Measurements from ENCODE around the gene FRMD4A.
"Not testable (repeated sequence)": the region's sequence is repeated elsewhere in the genome, so short reads cannot be mapped to it uniquely, and the experiment has no call there.

Gene FRMD4A

GRCh38 chr10:14074062-14074884 lies 256.5 kb downstream of the FRMD4A start:
- TF ChIP-seq, protein P1, sequence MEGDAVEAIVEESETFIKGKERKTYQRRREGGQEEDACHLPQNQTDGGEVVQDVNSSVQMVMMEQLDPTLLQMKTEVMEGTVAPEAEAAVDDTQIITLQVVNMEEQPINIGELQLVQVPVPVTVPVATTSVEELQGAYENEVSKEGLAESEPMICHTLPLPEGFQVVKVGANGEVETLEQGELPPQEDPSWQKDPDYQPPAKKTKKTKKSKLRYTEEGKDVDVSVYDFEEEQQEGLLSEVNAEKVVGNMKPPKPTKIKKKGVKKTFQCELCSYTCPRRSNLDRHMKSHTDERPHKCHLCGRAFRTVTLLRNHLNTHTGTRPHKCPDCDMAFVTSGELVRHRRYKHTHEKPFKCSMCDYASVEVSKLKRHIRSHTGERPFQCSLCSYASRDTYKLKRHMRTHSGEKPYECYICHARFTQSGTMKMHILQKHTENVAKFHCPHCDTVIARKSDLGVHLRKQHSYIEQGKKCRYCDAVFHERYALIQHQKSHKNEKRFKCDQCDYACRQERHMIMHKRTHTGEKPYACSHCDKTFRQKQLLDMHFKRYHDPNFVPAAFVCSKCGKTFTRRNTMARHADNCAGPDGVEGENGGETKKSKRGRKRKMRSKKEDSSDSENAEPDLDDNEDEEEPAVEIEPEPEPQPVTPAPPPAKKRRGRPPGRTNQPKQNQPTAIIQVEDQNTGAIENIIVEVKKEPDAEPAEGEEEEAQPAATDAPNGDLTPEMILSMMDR (IDR thresholded peaks at IDR 0.05; ENCODE audit: insufficient read depth, low read depth, low read length, missing control alignments) = no peak
- DNase-seq (ENCODE audit: low read depth) = peak; percentile 99
- peak overlapping the region; percentile 8 for H3K4me3 ChIP-seq (ENCODE audit: low read length)

- DNase-seq (ENCODE audit: low read depth) = no peak
- H3K4me3 ChIP-seq (ENCODE audit: low read length) = no peak overlapping the region
- TF ChIP-seq, protein P1 (IDR thresholded peaks at IDR 0.05; ENCODE audit: insufficient read depth, low read depth, low read length, missing control alignments) = no peak
Observed at GRCh38 chr10:14072541-14072940, 258.2 kb downstream of the FRMD4A start.

DNA sequence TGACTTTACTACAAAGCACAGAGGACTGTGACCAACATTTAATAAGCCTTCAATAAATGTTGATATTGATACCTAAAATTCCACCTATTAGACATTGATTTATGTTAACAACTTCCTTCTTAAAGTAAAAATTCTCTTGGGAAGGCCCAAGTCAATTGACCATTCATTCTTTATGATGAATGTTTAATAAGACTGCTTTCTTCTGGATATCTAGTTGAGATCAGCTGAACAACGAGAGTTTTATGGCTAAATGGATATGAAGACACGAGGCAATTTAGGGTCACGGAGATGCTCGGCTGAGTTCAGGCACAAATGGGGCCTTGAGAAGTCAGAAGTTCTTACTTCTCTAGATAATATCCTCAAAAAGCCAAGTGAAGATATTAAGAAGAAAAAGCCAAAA lies 258.8 kb downstream of the FRMD4A start:
- no peak overlapping the region for H3K4me3 ChIP-seq (ENCODE audit: low read length)
- DNase-seq (ENCODE audit: low read depth) = no peak
- TF ChIP-seq, protein P1 (IDR thresholded peaks at IDR 0.05; ENCODE audit: insufficient read depth, low read depth, low read length, missing control alignments) = no peak

GRCh38 chr10:14068601-14069250 lies 262.0 kb downstream of the FRMD4A start:
- TF ChIP-seq, protein P1 (IDR thresholded peaks at IDR 0.05; ENCODE audit: insufficient read depth, low read depth, low read length, missing control alignments) = no peak
- no peak for DNase-seq (ENCODE audit: low read depth)
- H3K4me3 ChIP-seq (ENCODE audit: low read length) = no peak overlapping the region

- not testable (repeated sequence) for DNase-seq (ENCODE audit: low read depth); H3K4me3 ChIP-seq (ENCODE audit: low read length)
Observed at GRCh38 chr10:14067638-14068037, 263.1 kb downstream of the FRMD4A start.

DNA sequence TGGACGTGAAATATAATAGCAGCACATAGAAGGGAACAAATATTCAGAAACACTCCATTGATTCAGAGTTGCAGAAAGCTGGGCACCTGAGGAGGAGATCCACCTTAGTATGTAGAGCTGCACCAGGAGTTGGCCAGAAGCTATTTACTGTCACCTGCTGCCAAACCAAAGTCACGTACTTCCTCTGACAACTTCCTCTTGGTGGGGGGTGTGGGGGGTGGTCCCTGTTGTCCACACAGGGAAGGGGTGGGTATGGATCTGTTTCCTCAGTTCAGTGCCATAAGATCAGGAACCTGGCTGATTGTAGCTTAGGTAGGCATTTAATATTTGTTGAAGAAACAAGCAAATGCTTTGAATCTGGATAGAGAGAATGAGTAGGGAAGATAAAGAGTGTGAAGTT lies 264.6 kb downstream of the FRMD4A start:
- H3K4me3 ChIP-seq (ENCODE audit: low read length) = no peak overlapping the region
- TF ChIP-seq, protein P1 (IDR thresholded peaks at IDR 0.05; ENCODE audit: insufficient read depth, low read depth, low read length, missing control alignments) = no peak
- no peak for DNase-seq (ENCODE audit: low read depth)

DNA sequence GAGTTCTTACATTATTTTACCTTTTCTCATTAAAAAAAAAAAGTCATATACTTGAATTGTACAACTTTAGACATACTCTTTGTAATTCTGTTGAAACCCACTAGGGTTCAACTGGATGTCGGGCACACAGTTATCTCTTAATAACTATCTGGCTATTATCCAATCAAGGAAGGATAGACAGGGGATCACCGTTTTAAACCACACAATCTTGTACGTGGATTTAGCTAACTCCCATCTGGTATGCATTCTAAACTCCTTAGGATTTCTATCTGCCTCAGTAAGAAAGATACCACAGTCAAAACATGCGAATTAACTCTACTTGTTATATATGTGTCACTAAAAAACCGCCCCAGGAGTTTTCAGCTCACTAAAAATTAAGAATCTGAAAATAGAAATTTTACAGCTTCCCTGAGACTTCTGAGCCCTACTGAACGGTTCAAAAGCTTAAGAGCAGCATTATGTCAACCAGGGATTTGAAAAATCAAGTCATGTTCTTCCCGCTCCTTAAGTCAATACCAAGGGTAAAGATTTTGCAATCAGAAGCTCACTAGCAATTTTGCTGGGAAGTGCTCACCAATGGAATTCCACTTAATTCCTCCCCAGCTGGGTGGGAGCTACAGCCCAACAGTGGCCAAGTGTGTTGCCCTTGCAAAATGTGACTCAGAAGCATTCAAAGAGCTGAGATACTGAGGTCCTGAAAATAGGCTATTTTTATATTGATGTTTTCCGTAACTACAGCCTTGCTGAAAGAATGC lies 267.0 kb downstream of the FRMD4A start:
- TF ChIP-seq, protein P1 (IDR thresholded peaks at IDR 0.05; ENCODE audit: insufficient read depth, low read depth, low read length, missing control alignments) = no peak
- no peak for DNase-seq (ENCODE audit: low read depth)
- no peak overlapping the region for H3K4me3 ChIP-seq (ENCODE audit: low read length)

Data from epithelial cell of esophagus (primary cell).